Endothelial cell of umbilical vein (primary cell): Measurements from ENCODE around the gene CCDC74A. TPM values are rescaled to one million over a fixed set of nuclear protein-coding genes. Genes with fewer than 3 reads are reported as not detected.

Experiments
- BruUV-seq: library from RNA; stranded (reverse); fragments of 400-500 nt; replicated peaks from 2 replicates; lab custom pipeline; 2021; lab: Mats Ljungman, UMichigan
- CTCF ChIA-PET: fragments of 300-600, 350-600 bp; sonication (Branson Sonifier 250); formaldehyde crosslinking; loops from one replicate; lab custom pipeline; 2021; ENCODE audit warnings: antibody characterized with exemption, inconsistent platforms; lab: Charles Lee
- POLR2A ChIA-PET: fragments of 300-600, 350-600 bp; sonication (Branson Sonifier 250); formaldehyde crosslinking; loops from one replicate; lab custom pipeline; 2021; ENCODE audit warnings: antibody characterized with exemption, inconsistent platforms; lab: Charles Lee
- DNase-seq: peaks from one replicate; pipeline ENCODE4 v3.0.0-alpha.2; 2011; ENCODE audit warnings: low read depth, low spot score
- FAIRE-seq: peaks from 2 replicates; lab custom pipeline; 2011; peaks lifted over from hg19 to GRCh38; lab: Jason Lieb, UNC
- H2AFZ ChIP-seq: 2 replicates; pipeline ENCODE4 v1.6.0; 2012; ENCODE audit warnings: low read depth, low read length, control low read depth, inconsistent platforms
- H3K27ac ChIP-seq: 2 replicates; pipeline ENCODE4 v1.5.1; 2011; ENCODE audit warnings: low read depth, mild to moderate bottlenecking, control low read depth, low read length, moderate library complexity; ENCODE audit not compliant: insufficient read depth
- H3K27me3 ChIP-seq, 2 experiments: 2 replicates each; pipeline versions ENCODE4 v1.6.0 to v1.6.1; 2011; ENCODE audit warnings: low read length in 2 of 2, mixed read lengths in 1 of 2; ENCODE audit not compliant: control insufficient read depth in 2 of 2, insufficient read depth in 2 of 2
- H3K36me3 ChIP-seq, 2 experiments: 2 replicates in 1 of 2; 3 replicates in 1 of 2; pipeline ENCODE4 v1.5.1; 2011; ENCODE audit warnings: low read length in 2 of 2, mild to moderate bottlenecking in 1 of 2, moderate library complexity in 1 of 2; ENCODE audit not compliant: control insufficient read depth in 2 of 2, insufficient read depth in 2 of 2; ENCODE audit errors: extremely low read depth in 1 of 2
- H3K4me1 ChIP-seq: 3 replicates; pipeline ENCODE4 v1.5.1; 2011; ENCODE audit warnings: mild to moderate bottlenecking, low read length; ENCODE audit not compliant: control insufficient read depth, insufficient read depth; ENCODE audit errors: extremely low read depth
- H3K4me2 ChIP-seq: 2 replicates; pipeline ENCODE4 v1.6.1; 2011; ENCODE audit warnings: low read length, control low read depth, mixed read lengths; ENCODE audit not compliant: insufficient read depth
- H3K4me3 ChIP-seq, 3 experiments: fragments of 200-600 bp in 1 of 3; sonication (generic), shearing (Covaris generic) in 1 of 3; replicated peaks in 1 of 3; 2 replicates each; pipeline ENCODE4 v1.5.1; 2011 to 2016; ENCODE audit warnings: control low read depth in 3 of 3, low read length in 3 of 3, mild to moderate bottlenecking in 2 of 3, inconsistent platforms in 1 of 3, low read depth in 1 of 3, moderate library complexity in 1 of 3; ENCODE audit not compliant: insufficient read depth in 1 of 3
- H3K79me2 ChIP-seq: 2 replicates; pipeline ENCODE4 v1.6.0; 2012; ENCODE audit warnings: low read length, inconsistent platforms; ENCODE audit not compliant: control insufficient read depth, insufficient read depth
- H3K9ac ChIP-seq: replicated peaks from 2 replicates; pipeline ENCODE3; 2011; ENCODE audit warnings: low read length, control low read depth; ENCODE audit not compliant: insufficient read depth; ENCODE audit errors: extremely low read depth
- H3K9me1 ChIP-seq: replicated peaks from 3 replicates; pipeline ENCODE4 v1.6.0; 2011; ENCODE audit warnings: mild to moderate bottlenecking, low read length; ENCODE audit not compliant: control insufficient read depth, insufficient read depth; ENCODE audit errors: extremely low read depth
- H3K9me3 ChIP-seq: replicated peaks from 2 replicates; pipeline ENCODE4 v1.5.1; 2012; ENCODE audit warnings: low read length, inconsistent platforms; ENCODE audit not compliant: control insufficient read depth, insufficient read depth
- H4K20me1 ChIP-seq: replicated peaks from 2 replicates; pipeline ENCODE3; 2011; ENCODE audit warnings: mild to moderate bottlenecking, low read length; ENCODE audit not compliant: control insufficient read depth, insufficient read depth; ENCODE audit errors: extremely low read depth
- CTCF ChIP-seq, 2 donors: IDR thresholded peaks; 1 replicate in 1 of 2; 2 replicates in 1 of 2; pipeline ENCODE4 v1.5.1; 2011; ENCODE audit warnings: low read length in 2 of 2, mild to moderate bottlenecking in 2 of 2, moderate library complexity in 2 of 2, control low read depth in 1 of 2, inconsistent platforms in 1 of 2, low read depth in 1 of 2; ENCODE audit not compliant: insufficient read depth in 1 of 2; ENCODE audit errors: extremely low read depth in 1 of 2
- EZH2 ChIP-seq: IDR thresholded peaks from 2 replicates; pipeline ENCODE4 v1.6.1; 2012; ENCODE audit warnings: borderline replicate concordance, low read depth, mild to moderate bottlenecking, moderate library complexity, low read length, inconsistent platforms; ENCODE audit not compliant: severe bottlenecking
- FOS ChIP-seq: IDR thresholded peaks from 2 replicates; pipeline ENCODE4 v1.6.1; 2011; ENCODE audit warnings: mild to moderate bottlenecking, low read length, moderate library complexity, borderline replicate concordance; ENCODE audit not compliant: insufficient read depth
- GATA2 ChIP-seq: IDR thresholded peaks from 2 replicates; pipeline ENCODE4 v1.7.0; 2011; ENCODE audit warnings: low read depth, mild to moderate bottlenecking, moderate library complexity, mixed read lengths, low read length; ENCODE audit not compliant: insufficient read length, insufficient read depth
- JUN ChIP-seq: IDR thresholded peaks from 2 replicates; pipeline ENCODE4 v1.6.1; 2011; ENCODE audit warnings: borderline replicate concordance, low read depth; ENCODE audit not compliant: insufficient read length, insufficient read depth
- MAX ChIP-seq: IDR thresholded peaks from 2 replicates; pipeline ENCODE4 v1.6.1; 2011; ENCODE audit not compliant: insufficient read depth, insufficient read length
- MYC ChIP-seq: IDR thresholded peaks from one replicate; pipeline ENCODE4 v1.6.1; 2011; ENCODE audit warnings: mild to moderate bottlenecking, low read depth, low read length
- POLR2A ChIP-seq: IDR thresholded peaks from 2 replicates; pipeline ENCODE4 v1.6.1; 2012; ENCODE audit warnings: low read depth, mild to moderate bottlenecking, control low read depth, low read length
- POLR2AphosphoS5 ChIP-seq: IDR thresholded peaks from 2 replicates; pipeline ENCODE4 v1.6.1; 2012; ENCODE audit warnings: low read depth, mild to moderate bottlenecking, control low read depth, low read length, moderate library complexity; ENCODE audit not compliant: insufficient read depth
- dilution Hi-C: fragments of 300-500 bp; cut with MboI; formaldehyde crosslinking; loops from one replicate; pipeline ENCODE4 v1.15.0; 2019; ENCODE audit warnings: low sequenced_read_pairs; ENCODE audit not compliant: extremely low pct_ligation_motif_present
- intact Hi-C: fragments of 100-400 bp; cut with micrococcal nuclease; formaldehyde crosslinking; loops from one replicate; pipeline ENCODE4 v1.10.0; 2022
- polyA plus RNA-seq, 4 experiments: library from polyadenylated mRNA; depleted of rRNA in 3 of 4; stranded (reverse) in 3 of 4; unstranded in 1 of 4; fragments of >200 nt; gene quantifications; 2 replicates each; pipeline versions ENCODE4 v1.2.1 to v1.2.3, GENCODE V29; 2011 to 2012; ENCODE audit warnings: missing spikeins in 1 of 4
- total RNA-seq: library from RNA; stranded (reverse); gene quantifications from 2 replicates; pipeline ENCODE4 v1.2.3, GENCODE V29; 2021

Gene CCDC74A
- total and polyA plus RNA-seq, 2 donors (not counting 3 experiments of a cell fraction or from before 2014, with no cell fraction given), result 7.0 to 11.7 TPM

GRCh38 chr2:131516011-131516410, 11.7 kb upstream of the CCDC74A start:
- TF ChIP-seq GATA2 (no peak), POLR2AphosphoS5 (no peak), EZH2 (no peak), MAX (no peak), CTCF (IDR thresholded peaks at IDR 0.05; ENCODE audit: extremely low read depth in 1 of 2, insufficient read depth in 1 of 2, low read depth in 1 of 2, low read length in 2 of 2) (no peak), POLR2A (no peak), MYC (no peak), FOS (no peak), JUN (no peak)
- Histone ChIP-seq H4K20me1 (no peaks in the 10 kb centered on the region), H3K27ac (no peak overlapping the region), H3K79me2 (no peaks in the 10 kb centered on the region), H3K9me1 (no peaks in the 10 kb centered on the region), H3K9ac (no peak overlapping the region), H3K4me3 (no peak overlapping the region), H3K4me2 (no peak overlapping the region), H3K27me3 (no peaks in the 10 kb centered on the region), H3K36me3 (peaks cover 5 to 26% of the 10 kb centered on the region in 2 experiments), H3K9me3 (no peaks in the 10 kb centered on the region), H2AFZ (no peak overlapping the region), H3K4me1 (no peaks in the 10 kb centered on the region)
- POLR2A ChIA-PET, result no interaction called here
- intact Hi-C loops, result no loop called here
- BruUV-seq, result no TSS peak
- FAIRE-seq, result no peak
- CTCF ChIA-PET, result interaction anchor here (1.5 kb wide), 1 partner anchor 23 kb away, joined by 3 read pairs; no protein-coding TSS in a partner anchor
- DNase-seq, result no peak
- dilution Hi-C loops, result no loop called here
